GM21526 (cell line): ENCODE data around the gene PRR13.
A peak's percentile ranks its signal among the peaks of the same experiment; 100 is the strongest.

ENCODE experiments used
- ATAC-seq: cut with Tn5 transposase; IDR thresholded peaks from one replicate; pipeline ENCODE4 v1.9.1; 2021; ENCODE audit warnings: moderate library complexity; ENCODE audit not compliant: unreplicated experiment, low FRiP score

The PRR13 gene

DNA sequence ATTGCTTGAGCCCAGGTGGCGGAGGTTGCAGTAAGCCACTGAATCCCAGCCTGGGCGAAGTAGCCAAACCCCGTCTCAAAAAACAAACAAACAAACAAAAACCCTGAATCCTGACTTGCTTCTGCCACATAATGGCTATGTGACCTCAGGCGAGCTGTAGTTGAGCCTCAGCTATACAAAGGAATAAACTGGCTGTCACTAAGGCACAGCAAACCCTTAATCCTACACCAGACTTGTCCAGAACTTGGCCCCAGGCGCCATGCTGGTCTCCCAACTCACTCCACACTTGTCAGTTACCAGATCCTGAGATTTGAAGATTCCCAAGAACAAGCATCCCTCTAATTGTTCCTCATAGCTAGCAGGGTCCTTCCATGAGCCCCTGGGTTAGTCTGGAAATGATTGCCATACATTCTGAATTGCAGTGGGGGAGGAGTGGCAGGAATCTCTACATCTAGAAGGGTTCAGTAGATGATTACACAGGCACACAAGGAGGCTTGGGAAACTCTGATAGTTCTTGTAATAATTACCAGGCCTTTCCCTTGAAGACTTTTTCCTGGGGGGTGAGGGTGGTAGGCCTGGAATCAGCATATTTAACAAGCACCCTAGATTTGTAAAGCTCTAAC is 47.8 kb downstream of the PRR13 start:
- ATAC-seq = no peak

GRCh38 chr12:53492188-53492587 is 50.7 kb downstream of the PRR13 start:
- ATAC-seq = no peak

DNA sequence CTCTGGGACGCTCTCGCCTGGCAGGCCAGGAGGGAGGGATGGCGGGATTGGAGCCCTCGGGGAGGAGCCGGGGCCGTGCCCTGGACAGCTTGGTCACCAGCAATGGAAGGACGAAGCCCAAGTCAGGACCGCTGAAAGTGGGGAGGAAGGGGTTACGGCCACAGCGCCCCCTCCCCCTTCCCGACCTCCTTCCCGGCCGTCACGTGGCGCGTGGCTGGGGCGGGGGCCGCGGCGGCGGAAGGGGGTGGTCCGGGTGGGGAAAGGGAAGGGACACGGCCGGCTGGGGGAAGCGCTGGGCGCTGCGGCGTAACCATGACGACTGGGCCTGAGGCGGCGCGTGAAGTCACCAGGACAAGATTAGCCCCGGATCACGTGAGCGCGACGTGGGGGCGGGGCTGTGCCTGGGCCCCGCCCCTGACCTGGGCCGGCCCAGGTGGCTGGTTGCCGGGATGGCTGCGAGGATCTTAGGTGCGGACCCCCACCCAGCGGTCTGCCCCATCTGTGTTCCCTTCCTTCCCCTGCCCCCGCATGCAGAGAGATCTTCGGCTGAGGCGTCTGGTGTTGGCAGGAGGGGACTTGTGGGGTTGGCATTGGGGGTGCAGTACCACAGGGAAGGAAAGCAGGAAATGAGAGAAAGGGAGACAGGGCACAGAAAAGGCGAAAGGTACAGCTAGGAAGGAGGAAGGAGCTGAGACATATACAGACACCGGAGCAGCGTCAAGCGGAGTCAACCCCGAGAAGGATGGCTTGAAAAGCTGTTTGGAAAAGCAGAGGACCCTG is 51.5 kb downstream of the PRR13 start:
- peak; percentile 75 for ATAC-seq

- ATAC-seq = no peak
Observed at GRCh38 chr12:53493610-53494391, 52.3 kb downstream of the PRR13 start.
